Retinal pigment epithelial cell (primary cell): ENCODE results near the gene SH2D1B.

Experiments
- DNase-seq: peaks from one replicate; pipeline ENCODE4 v3.0.0-alpha.2; 2010; ENCODE audit warnings: low read depth
- H3K4me3 ChIP-seq: 2 replicates; pipeline ENCODE4 v1.5.1; 2011; ENCODE audit warnings: mild to moderate bottlenecking, low read length, control low read depth, moderate library complexity
- TF ChIP-seq, protein P1 (sequence below): conservative IDR thresholded peaks from 2 replicates; pipeline ENCODE4 v1.5.1; 2011; ENCODE audit warnings: low read depth, low read length, control low read depth, inconsistent platforms

SH2D1B gene

DNA sequence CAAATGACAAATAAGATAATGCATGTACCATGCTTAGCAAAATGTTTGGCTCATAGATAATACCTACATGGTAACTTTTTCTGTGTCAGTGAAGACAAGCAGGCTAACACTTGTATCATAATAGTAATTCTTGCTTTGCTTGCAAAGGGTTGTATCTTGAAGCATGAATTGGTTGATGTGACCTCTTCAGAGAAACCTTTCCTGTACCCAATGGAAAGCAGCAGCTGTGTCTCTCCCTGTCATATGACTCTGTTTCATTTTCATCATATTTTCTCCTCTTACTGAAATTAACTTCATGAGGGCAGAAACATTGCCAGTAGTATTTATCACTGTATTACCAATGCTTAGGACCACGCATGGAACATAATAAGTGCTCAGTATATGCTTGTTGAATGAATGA lies 4.4 kb downstream of the SH2D1B start:
- no peak overlapping the region for H3K4me3 ChIP-seq
- TF ChIP-seq, protein P1, sequence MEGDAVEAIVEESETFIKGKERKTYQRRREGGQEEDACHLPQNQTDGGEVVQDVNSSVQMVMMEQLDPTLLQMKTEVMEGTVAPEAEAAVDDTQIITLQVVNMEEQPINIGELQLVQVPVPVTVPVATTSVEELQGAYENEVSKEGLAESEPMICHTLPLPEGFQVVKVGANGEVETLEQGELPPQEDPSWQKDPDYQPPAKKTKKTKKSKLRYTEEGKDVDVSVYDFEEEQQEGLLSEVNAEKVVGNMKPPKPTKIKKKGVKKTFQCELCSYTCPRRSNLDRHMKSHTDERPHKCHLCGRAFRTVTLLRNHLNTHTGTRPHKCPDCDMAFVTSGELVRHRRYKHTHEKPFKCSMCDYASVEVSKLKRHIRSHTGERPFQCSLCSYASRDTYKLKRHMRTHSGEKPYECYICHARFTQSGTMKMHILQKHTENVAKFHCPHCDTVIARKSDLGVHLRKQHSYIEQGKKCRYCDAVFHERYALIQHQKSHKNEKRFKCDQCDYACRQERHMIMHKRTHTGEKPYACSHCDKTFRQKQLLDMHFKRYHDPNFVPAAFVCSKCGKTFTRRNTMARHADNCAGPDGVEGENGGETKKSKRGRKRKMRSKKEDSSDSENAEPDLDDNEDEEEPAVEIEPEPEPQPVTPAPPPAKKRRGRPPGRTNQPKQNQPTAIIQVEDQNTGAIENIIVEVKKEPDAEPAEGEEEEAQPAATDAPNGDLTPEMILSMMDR, result no peak
- DNase-seq, result no peak

DNA sequence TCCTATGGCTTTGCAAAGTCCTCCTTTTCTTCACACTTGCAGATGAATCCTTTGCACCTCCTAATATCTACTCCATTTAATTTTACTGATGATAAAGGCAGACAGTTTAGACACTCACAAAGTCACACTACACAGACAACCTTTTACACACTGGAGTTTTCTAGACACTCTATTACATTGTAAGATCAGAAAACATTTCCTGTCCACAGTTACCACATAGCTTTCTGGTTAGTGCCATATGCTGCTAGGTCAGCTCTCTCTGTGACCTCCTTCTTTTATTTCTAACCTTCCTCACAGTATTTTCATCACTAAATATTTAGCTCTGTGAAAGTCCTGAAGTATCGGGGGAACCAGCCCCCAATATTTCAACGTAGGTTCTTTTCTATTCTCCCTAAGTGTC lies 5.1 kb downstream of the SH2D1B start:
- TF ChIP-seq, protein P1, result no peak
- no peak for DNase-seq
- H3K4me3 ChIP-seq, result no peak overlapping the region

DNA sequence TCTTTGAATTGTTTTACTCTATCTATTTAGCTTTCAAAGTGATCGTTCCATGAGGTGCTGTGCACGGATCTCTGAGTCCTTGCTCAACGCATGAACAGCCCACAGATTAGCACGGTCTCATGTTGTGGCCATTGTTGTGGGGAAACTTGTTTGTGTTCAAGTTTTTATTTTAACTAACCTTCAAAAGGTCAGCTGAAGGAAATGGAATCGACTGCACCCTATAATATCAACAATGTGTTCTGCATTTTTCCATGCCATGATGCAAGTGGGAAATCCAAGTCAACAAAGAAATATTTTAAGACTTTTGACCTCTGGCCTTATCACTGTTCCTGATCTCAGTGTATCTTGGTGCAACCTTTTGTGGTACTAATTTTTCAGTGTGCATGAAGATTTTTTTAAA lies 6.1 kb downstream of the SH2D1B start:
- no peak overlapping the region for H3K4me3 ChIP-seq
- no peak for DNase-seq
- TF ChIP-seq, protein P1, result no peak

DNA sequence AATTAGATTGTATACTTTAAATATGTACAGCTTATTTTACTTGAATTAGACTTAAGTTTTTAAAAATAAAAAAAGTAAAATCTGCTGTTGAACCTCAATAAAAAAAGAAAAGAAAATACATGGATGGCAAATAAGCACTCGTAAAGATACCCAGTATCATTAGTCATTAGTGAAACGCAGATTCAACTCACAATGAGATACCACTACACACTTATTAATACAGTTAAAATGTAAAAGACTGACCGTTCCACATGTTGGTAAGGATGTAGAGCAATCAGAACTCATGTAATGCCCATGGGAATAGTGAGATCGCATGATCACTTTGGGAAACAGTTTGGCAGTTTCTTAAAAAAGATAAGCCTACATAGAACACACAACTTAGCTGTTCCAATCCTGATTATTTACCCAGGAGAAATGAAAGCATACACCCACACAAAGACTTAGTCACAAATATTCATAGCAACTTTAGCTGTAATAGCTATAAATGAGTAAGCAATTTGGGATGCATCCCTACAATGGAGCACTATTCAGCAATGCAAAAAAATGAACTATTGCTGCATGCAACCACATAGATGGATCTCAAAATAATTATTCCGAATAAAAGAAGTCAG lies 7.3 kb downstream of the SH2D1B start:
- H3K4me3 ChIP-seq, result no peak overlapping the region
- TF ChIP-seq, protein P1, result no peak
- DNase-seq, result no peak

DNA sequence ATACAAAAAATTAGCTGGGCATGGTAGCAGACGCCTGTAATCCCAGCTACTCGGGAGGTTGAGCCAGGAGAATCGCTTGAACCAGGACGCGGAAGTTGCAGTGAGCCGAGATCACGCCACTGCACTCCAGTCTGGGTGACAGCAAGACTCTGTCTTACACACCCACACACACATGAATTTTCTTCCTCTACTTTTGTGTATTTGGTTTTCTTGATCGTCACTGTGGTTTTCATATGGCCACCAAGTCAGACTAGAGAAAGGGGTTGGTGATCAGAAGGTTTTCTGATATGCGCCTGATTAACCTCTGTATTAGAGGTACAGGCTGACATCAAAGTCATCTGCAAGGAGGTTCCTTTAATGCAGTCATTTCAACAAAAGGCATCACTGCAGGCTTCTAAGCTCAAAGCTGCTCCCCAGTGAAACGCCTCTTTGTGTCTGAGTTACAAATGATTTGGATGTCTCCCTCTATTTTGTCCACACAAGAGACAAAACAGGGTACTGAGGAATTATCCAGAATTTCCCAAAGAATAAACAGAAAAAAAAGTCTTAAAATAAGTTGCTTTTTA lies 11.1 kb downstream of the SH2D1B start:
- H3K4me3 ChIP-seq, result no peak overlapping the region
- TF ChIP-seq, protein P1, result no peak
- DNase-seq, result no peak

GRCh38 chr1:162398999-162399580 lies 12.8 kb downstream of the SH2D1B start:
- TF ChIP-seq, protein P1, result no peak
- H3K4me3 ChIP-seq, result no peak overlapping the region
- DNase-seq, result no peak

- no peak overlapping the region for H3K4me3 ChIP-seq
- no peak for DNase-seq
- TF ChIP-seq, protein P1, result no peak
Measured at GRCh38 chr1:162397943-162398560, 13.9 kb downstream of the SH2D1B start.
